Measurements from ENCODE around the gene RIPOR3.

DNA sequence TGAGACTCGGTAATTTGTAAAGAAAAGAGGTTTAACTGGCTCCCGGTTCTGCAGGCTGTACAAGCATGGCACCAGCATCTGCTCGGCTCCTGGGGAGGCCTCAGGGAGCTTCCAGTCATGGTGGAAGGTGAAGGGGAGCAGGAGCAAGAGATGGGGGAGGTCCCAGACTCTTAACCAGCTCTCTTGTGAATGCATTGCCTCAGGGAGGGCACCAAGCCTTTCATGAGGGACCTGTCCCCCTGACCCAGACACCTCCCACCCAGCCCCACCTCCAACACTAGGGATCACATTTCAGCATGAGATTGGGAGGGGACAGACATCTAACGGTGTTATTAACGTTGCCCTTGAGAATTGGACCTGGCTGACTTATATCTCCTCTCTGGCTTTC is 112.6 kb downstream of the RIPOR3 start:
- TF ChIP-seq, protein P1, sequence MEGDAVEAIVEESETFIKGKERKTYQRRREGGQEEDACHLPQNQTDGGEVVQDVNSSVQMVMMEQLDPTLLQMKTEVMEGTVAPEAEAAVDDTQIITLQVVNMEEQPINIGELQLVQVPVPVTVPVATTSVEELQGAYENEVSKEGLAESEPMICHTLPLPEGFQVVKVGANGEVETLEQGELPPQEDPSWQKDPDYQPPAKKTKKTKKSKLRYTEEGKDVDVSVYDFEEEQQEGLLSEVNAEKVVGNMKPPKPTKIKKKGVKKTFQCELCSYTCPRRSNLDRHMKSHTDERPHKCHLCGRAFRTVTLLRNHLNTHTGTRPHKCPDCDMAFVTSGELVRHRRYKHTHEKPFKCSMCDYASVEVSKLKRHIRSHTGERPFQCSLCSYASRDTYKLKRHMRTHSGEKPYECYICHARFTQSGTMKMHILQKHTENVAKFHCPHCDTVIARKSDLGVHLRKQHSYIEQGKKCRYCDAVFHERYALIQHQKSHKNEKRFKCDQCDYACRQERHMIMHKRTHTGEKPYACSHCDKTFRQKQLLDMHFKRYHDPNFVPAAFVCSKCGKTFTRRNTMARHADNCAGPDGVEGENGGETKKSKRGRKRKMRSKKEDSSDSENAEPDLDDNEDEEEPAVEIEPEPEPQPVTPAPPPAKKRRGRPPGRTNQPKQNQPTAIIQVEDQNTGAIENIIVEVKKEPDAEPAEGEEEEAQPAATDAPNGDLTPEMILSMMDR (IDR thresholded peaks at IDR 0.05) = no peak
- no peak for TF ChIP-seq POLR2A (IDR thresholded peaks at IDR 0.05)
